Liver (tissue), 9 donors: ENCODE measurements around the gene AKNAD1. TPM values are rescaled to one million over a fixed set of nuclear protein-coding genes. Genes with fewer than 3 reads are reported as not detected.

ENCODE experiments used
- DNase-seq: peaks from one replicate; pipeline ENCODE4 v3.0.0-alpha.2; 2017; ENCODE audit warnings: low spot score
- H3K27ac ChIP-seq, 2 donors: one replicate each; pipeline ENCODE4 v1.7.0; 2013; ENCODE audit warnings: inconsistent platforms in 2 of 2, low read length in 2 of 2, control low read depth in 1 of 2, low read depth in 1 of 2, mild to moderate bottlenecking in 1 of 2
- H3K27me3 ChIP-seq, 4 donors: one replicate each; pipeline versions ENCODE4 v1.6.1 to v1.7.0; 2013; ENCODE audit warnings: low read length in 3 of 4, inconsistent platforms in 1 of 4, mild to moderate bottlenecking in 1 of 4, moderate library complexity in 1 of 4; ENCODE audit not compliant: control insufficient read depth in 4 of 4, insufficient read depth in 4 of 4
- H3K36me3 ChIP-seq, 4 donors: one replicate each; pipeline versions ENCODE4 v1.6.1 to v1.7.0; 2013; ENCODE audit warnings: low read length in 3 of 4, mild to moderate bottlenecking in 3 of 4, low read depth in 1 of 4, moderate library complexity in 1 of 4; ENCODE audit not compliant: control insufficient read depth in 4 of 4, insufficient read depth in 3 of 4
- H3K4me1 ChIP-seq, 4 donors: one replicate each; pipeline versions ENCODE4 v1.6.1 to v1.7.0; 2013; ENCODE audit warnings: low read length in 3 of 4, mild to moderate bottlenecking in 3 of 4, moderate library complexity in 1 of 4; ENCODE audit not compliant: control insufficient read depth in 4 of 4, insufficient read depth in 4 of 4
- H3K4me3 ChIP-seq, 3 donors: one replicate each; pipeline versions ENCODE4 v1.6.1 to v1.7.0; 2013; ENCODE audit warnings: low read length in 3 of 3, control low read depth in 1 of 3, low read depth in 1 of 3, mild to moderate bottlenecking in 1 of 3
- H3K9ac ChIP-seq, 2 donors: one replicate each; pipeline ENCODE4 v1.7.0; 2013; ENCODE audit warnings: low read length in 2 of 2, mild to moderate bottlenecking in 2 of 2, moderate library complexity in 2 of 2, control low read depth in 1 of 2, low read depth in 1 of 2
- H3K9me3 ChIP-seq, 4 donors: one replicate each; pipeline versions ENCODE4 v1.6.1 to v1.7.0; 2013; ENCODE audit warnings: low read length in 3 of 4; ENCODE audit not compliant: control insufficient read depth in 4 of 4
- ATF3 ChIP-seq: IDR thresholded peaks from 2 replicates; pipeline ENCODE4 v1.6.1; 2016; ENCODE audit warnings: antibody characterized with exemption
- CTCF ChIP-seq: fragments of 150-350 bp; IDR thresholded peaks from 2 replicates; pipeline ENCODE4 v1.5.1; 2017; ENCODE audit warnings: improper control_type of control experiment, low read depth, low read length; ENCODE audit not compliant: missing input control
- EGR1 ChIP-seq, 2 donors: IDR thresholded peaks; 2 replicates each; pipeline ENCODE4 v1.6.1; 2016 to 2018; ENCODE audit warnings: antibody characterized with exemption in 2 of 2, low read depth in 2 of 2
- FOXA1 ChIP-seq: IDR thresholded peaks from 2 replicates; pipeline ENCODE4 v1.6.1; 2016; ENCODE audit warnings: antibody characterized with exemption
- FOXA2 ChIP-seq: IDR thresholded peaks from 2 replicates; pipeline ENCODE4 v1.6.1; 2016; ENCODE audit warnings: antibody characterized with exemption
- GABPA ChIP-seq, 2 donors: IDR thresholded peaks in 1 of 2; conservative IDR thresholded peaks in 1 of 2; 2 replicates each; pipeline ENCODE4 v1.6.1; 2016; ENCODE audit warnings: antibody characterized with exemption in 2 of 2, mild to moderate bottlenecking in 1 of 2, moderate library complexity in 1 of 2
- HNF4A ChIP-seq, 2 donors: conservative IDR thresholded peaks; 2 replicates each; pipeline ENCODE4 v1.6.1; 2016; ENCODE audit warnings: antibody characterized with exemption in 2 of 2, mild to moderate bottlenecking in 2 of 2
- HNF4G ChIP-seq: IDR thresholded peaks from 2 replicates; pipeline ENCODE4 v1.6.1; 2016; ENCODE audit warnings: antibody characterized with exemption
- JUND ChIP-seq, 2 donors: IDR thresholded peaks; 2 replicates each; pipeline ENCODE4 v1.6.1; 2016; ENCODE audit warnings: antibody characterized with exemption in 2 of 2
- MAX ChIP-seq: IDR thresholded peaks from 2 replicates; pipeline ENCODE4 v1.6.1; 2016; ENCODE audit warnings: antibody characterized with exemption
- NR2F2 ChIP-seq: IDR thresholded peaks from 2 replicates; pipeline ENCODE4 v1.6.1; 2016; ENCODE audit warnings: antibody characterized with exemption
- RAD21 ChIP-seq, 2 donors: IDR thresholded peaks; 2 replicates each; pipeline ENCODE4 v1.6.1; 2016; ENCODE audit warnings: antibody characterized with exemption in 2 of 2, mild to moderate bottlenecking in 2 of 2
- REST ChIP-seq: IDR thresholded peaks from 2 replicates; pipeline ENCODE4 v1.6.1; 2016; ENCODE audit warnings: antibody characterized with exemption, mild to moderate bottlenecking
- RXRA ChIP-seq, 2 donors: IDR thresholded peaks; 2 replicates each; pipeline ENCODE4 v1.6.1; 2017 to 2018; ENCODE audit warnings: antibody characterized with exemption in 2 of 2, mild to moderate bottlenecking in 1 of 2
- SP1 ChIP-seq: IDR thresholded peaks from 2 replicates; pipeline ENCODE4 v1.6.1; 2018; ENCODE audit warnings: antibody characterized with exemption, mild to moderate bottlenecking
- TAF1 ChIP-seq: conservative IDR thresholded peaks from 2 replicates; pipeline ENCODE4 v1.6.1; 2016; ENCODE audit warnings: antibody characterized with exemption, mild to moderate bottlenecking
- YY1 ChIP-seq: IDR thresholded peaks from 2 replicates; pipeline ENCODE4 v1.6.1; 2016; ENCODE audit warnings: antibody characterized with exemption, mild to moderate bottlenecking
- ZBTB33 ChIP-seq: IDR thresholded peaks from 2 replicates; pipeline ENCODE4 v1.6.1; 2016; ENCODE audit warnings: antibody characterized with exemption
- WGBS: extraction: QIAGEN DNeasy Blood & Tissue Kit; methylation state at CpG from one replicate; pipeline ENCODE4 v1.1.7; 2013; 5-methylcytosine and 5-hydroxymethylcytosine counted together
- polyA plus RNA-seq, 2 donors: library from polyadenylated mRNA; stranded (reverse) in 1 of 2; unstranded in 1 of 2; fragments of 200-250 nt in 1 of 2; fragments of >200 nt in 1 of 2; fragmentation: Nextera tagmentation in 1 of 2; extraction: Ambion mirVana in 1 of 2; gene quantifications; one replicate each; pipeline versions ENCODE4 v1.2.1 to v1.2.3, GENCODE V29; 2013 to 2015
- total RNA-seq, 2 donors: library from RNA; depleted of rRNA; stranded (reverse); fragments of >200 nt; gene quantifications; one replicate each; pipeline ENCODE4 v1.2.3, GENCODE V29; 2014
- donor health status: healthy.
- donor health status: healthy.
- donor health status: healthy.
- donor health status: healthy.
- donor health status: healthy.

The AKNAD1 gene
- total and polyA plus RNA-seq, 4 donors: not detected

- H3K27me3 ChIP-seq: no peaks in the 10 kb centered on the region
- no peaks in the 10 kb centered on the region for H3K9me3 ChIP-seq
- H3K4me3 ChIP-seq: no peak overlapping the region
- TF ChIP-seq HNF4G: no peak
- no peak for TF ChIP-seq RAD21 (IDR thresholded peaks at IDR 0.05)
- TF ChIP-seq REST: no peak
- no peak for TF ChIP-seq NR2F2
- TF ChIP-seq RXRA (IDR thresholded peaks at IDR 0.05): no peak
- TF ChIP-seq GABPA (IDR thresholded peaks at IDR 0.05 in 1 of 2, conservative IDR thresholded peaks at IDR 0.05 in 1 of 2): no peak
- no peak for TF ChIP-seq CTCF
- no peak for TF ChIP-seq SP1
- TF ChIP-seq EGR1 (IDR thresholded peaks at IDR 0.05; ENCODE audit: low read depth in 2 of 2): no peak
- TF ChIP-seq FOXA2: no peak
- no peak for TF ChIP-seq MAX
- TF ChIP-seq HNF4A (conservative IDR thresholded peaks at IDR 0.05): no peak
- no peak for TF ChIP-seq ATF3
- TF ChIP-seq YY1: no peak
- no peak for TF ChIP-seq JUND (IDR thresholded peaks at IDR 0.05)
- peaks cover 1 to 21% (median 12%) of the 10 kb centered on the region in 4 donors for H3K36me3 ChIP-seq
- H3K27ac ChIP-seq: no peak overlapping the region
- no peak overlapping the region for H3K9ac ChIP-seq
- DNase-seq: no peak
- no peaks in the 10 kb centered on the region for H3K4me1 ChIP-seq
Observed at GRCh38 chr1:108801101-108801500, 55.8 kb downstream of the AKNAD1 start.

- Histone ChIP-seq H3K36me3 (peaks cover 5 to 28% (median 15%) of the 10 kb centered on the region in 4 donors), H3K4me1 (no peaks in the 10 kb centered on the region), H3K27ac (no peak overlapping the region), H3K9ac (no peak overlapping the region), H3K27me3 (no peaks in the 10 kb centered on the region), H3K4me3 (no peak overlapping the region), H3K9me3 (no peaks in the 10 kb centered on the region)
- TF ChIP-seq TAF1: no peak
- no peak for TF ChIP-seq YY1
- no peak for TF ChIP-seq FOXA2
- no peak for TF ChIP-seq ZBTB33
- no peak for TF ChIP-seq FOXA1
- TF ChIP-seq EGR1 (IDR thresholded peaks at IDR 0.05; ENCODE audit: low read depth in 2 of 2): no peak
- TF ChIP-seq NR2F2: no peak
- no peak for TF ChIP-seq CTCF
- TF ChIP-seq ATF3: no peak
- TF ChIP-seq RXRA (IDR thresholded peaks at IDR 0.05): no peak
- TF ChIP-seq HNF4A (conservative IDR thresholded peaks at IDR 0.05): no peak
- TF ChIP-seq JUND (IDR thresholded peaks at IDR 0.05): no peak
- no peak for TF ChIP-seq GABPA (IDR thresholded peaks at IDR 0.05 in 1 of 2, conservative IDR thresholded peaks at IDR 0.05 in 1 of 2)
- TF ChIP-seq RAD21 (IDR thresholded peaks at IDR 0.05): no peak
- no peak for DNase-seq
- 94% methylated on average over 1 of the region's 1 CpG for WGBS
Observed at GRCh38 chr1:108799001-108799400, 57.9 kb downstream of the AKNAD1 start.
